ENCODE results near the gene FNIP2.

DNA sequence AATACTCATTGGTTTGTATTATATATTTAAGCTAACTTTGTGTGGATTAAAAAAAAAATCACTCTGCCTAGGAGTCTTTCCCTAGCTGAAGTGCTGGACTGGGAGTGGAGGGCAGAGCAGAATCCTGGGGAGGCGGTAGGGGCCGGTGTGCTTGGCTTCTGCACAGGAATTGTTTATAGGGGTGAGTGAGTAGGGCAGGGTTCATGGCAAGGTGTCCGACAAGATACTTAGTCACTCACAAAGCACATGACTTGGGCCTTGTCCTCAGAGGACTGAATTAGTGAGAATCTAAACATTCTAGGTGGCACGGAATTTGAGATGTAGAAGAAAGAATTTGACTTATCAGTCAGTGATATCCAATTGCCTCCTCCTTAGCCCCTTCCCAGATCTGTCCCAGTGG lies 32.2 kb downstream of the FNIP2 start:
- no peak for TF ChIP-seq POLR2A (IDR thresholded peaks at IDR 0.05)
- TF ChIP-seq, protein P1, sequence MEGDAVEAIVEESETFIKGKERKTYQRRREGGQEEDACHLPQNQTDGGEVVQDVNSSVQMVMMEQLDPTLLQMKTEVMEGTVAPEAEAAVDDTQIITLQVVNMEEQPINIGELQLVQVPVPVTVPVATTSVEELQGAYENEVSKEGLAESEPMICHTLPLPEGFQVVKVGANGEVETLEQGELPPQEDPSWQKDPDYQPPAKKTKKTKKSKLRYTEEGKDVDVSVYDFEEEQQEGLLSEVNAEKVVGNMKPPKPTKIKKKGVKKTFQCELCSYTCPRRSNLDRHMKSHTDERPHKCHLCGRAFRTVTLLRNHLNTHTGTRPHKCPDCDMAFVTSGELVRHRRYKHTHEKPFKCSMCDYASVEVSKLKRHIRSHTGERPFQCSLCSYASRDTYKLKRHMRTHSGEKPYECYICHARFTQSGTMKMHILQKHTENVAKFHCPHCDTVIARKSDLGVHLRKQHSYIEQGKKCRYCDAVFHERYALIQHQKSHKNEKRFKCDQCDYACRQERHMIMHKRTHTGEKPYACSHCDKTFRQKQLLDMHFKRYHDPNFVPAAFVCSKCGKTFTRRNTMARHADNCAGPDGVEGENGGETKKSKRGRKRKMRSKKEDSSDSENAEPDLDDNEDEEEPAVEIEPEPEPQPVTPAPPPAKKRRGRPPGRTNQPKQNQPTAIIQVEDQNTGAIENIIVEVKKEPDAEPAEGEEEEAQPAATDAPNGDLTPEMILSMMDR (IDR thresholded peaks at IDR 0.05), result no peak
